ENCODE results near the gene ISX. TPM values are rescaled to one million over a fixed set of nuclear protein-coding genes. Genes with fewer than 3 reads are reported as not detected.
"Not testable (repeated sequence)": the region's sequence is repeated elsewhere in the genome, so short reads cannot be mapped to it uniquely, and the experiment has no call there.

ISX gene
- total RNA-seq = not detected

DNA sequence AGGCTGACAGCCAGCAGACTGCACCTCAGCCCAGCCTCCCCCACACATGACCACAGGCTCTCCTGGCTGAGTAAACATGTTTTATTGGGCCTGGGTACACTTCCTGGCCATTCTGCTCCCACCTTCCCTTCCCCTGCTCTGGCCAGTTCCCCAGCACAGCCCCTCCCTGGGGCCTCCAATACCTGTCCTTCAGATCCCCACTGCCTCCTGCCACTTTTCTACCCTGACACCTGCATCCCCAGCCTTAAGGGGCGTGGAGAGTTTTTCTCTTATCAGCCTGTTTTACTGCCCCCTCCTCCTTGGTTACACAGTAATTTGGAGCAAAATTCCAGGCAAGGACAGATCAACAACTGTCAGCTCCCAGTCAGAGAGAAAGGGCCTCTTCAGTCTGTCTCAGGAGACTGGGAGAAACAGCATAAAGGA lies at the start of gene ISX:
Gene ISX (plus strand): TSS at position 363 of the 423 bp plus-strand sequence. CDS start 930 bp downstream, outside the sequence.
- CTCF ChIA-PET = no interaction called here
- POLR2A ChIA-PET = no interaction called here

DNA sequence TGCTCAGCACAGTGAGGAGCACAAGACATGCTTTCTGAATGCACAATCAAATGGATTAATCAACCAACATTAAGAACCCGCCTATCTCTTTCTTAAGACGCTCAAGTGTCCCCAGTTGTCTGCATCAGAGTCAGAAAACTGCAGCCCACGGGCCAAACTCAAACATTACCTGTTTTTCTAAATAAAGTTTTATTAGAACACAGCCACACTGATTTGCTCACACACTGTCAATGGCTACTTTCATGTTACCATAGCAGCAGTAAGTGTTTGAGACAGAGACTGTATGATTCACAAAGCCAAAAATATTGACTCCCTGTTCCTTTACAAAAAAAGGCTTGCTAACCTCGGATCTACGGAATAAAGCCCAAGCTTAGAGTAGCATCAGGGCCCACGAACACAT lies 49.0 kb upstream of the ISX start:
- CTCF ChIA-PET = no interaction called here
- POLR2A ChIA-PET = no interaction called here

DNA sequence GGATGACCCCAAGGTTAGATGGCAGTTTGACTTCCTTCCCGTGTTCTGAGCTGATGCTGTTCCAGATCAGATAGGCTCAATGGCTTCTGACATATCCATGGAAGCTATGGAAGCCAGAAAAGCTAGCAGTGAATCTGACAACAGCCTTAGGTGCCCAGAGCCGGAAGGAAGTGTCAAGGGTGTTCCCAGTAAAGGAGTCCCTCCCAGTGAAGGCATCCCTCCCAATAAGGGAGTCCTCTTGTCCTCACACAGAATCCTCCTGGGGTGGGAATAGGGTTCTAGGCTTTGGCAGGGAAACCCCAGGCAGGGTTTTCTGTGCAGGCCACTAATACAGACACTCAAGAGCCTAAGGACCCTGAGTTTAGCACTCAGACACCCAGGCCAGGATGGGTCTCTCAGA lies 47.0 kb upstream of the ISX start:
- ChIA-PET POLR2A (no interaction called here), CTCF (no interaction called here)

DNA sequence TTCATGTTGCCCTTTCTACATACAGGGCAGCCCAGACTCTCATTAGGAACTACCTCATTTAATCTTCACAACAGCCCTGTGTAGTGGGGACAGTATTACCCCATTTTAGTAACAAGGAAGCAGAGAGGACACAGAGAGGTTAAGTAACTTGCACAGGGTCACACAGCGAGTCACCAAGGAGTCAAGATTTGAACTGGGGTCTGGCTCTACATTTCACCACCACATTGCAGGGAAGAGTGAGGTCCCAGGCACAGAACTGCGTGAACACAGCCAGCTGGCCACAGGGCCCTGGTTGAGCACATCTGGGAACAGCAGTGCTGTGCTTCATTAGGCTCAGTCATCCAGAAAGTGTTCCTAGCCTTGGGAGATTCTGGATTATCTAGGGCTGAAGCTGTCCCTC lies 45.4 kb upstream of the ISX start:
- POLR2A ChIA-PET = no interaction called here

DNA sequence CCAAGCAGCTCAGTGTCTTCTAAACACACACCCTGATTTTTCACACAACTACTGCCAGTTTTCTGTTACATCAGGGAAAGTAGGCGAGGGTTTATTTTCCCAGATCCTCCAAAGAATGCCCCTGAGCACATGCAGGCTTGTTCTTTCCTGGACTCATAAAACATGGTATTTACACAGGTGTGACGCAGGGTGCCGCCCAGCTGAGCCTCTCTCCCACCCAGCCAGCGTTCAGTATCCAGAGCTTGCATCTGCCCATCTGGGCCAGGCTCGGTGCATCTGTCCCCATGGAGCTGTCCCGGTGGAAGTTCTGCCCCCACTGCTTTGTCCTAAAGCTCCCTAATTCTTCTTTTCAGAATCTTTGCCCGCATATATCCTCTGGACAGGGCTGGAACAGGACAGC lies 44.8 kb upstream of the ISX start:
- ChIA-PET CTCF (interaction anchor here (0.7 kb wide), 1 partner anchor 13 kb away, joined by 3 read pairs; no protein-coding TSS in a partner anchor), POLR2A (no interaction called here)

More for the DNA sequence above, 45.4 kb upstream of the ISX start:
- CTCF ChIA-PET = no interaction called here

DNA sequence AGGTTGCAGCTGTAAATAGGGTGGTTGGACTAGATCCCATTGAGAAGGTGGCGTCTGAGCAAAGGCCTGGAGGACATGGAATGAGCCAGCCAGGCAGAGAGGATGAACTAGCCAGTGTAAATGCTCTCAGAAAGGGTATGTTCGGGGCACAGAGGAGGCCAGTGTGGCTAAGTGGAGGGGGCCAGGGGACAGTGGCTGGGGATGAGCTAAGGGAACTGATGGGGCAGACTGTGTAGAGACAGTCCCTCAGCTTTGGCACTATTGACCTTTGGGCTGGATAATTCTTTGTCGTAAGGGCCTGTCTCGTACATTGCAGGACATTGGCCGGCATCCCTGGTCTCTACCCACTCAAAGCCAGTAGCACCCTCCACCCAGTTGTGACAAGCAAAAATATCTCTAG lies 43.7 kb upstream of the ISX start:
- CTCF ChIA-PET = interaction anchor here (2.6 kb wide), 1 partner anchor 11 kb away, joined by 6 read pairs; no protein-coding TSS in a partner anchor
- POLR2A ChIA-PET = no interaction called here

DNA sequence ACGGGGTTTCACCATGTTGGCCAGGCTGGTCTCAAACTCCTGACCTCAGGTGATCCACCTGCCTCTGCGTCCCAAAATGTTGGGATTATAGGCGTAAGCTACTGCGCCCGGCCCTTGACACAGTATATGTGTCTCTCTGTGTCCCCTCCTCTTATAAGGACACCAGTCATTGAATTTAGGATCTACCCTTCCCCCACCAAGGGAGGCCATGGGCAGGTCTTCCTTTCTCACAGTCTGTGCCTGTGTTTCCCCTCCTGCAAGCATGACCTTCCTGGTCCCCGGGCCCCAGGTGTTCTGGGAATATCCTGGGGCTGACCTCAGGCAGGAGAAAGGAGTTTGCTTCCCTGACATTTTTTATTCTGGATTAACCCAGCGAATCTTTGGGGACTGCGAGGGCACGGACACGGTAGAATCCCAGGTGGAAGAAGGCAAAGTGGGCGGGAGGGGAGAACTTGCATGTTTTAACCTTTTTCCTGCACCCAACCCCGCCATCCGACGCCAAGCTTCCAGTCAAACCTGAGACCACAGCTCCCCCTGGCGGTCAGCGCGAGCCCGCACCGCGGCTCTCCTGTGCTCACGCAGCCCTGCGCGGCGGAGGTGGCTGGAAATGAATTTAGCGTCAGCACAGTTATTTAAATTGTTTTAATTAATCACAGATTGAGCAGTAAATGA lies 42.1 kb upstream of the ISX start:
- ChIA-PET POLR2A (no interaction called here), CTCF (interaction anchor here (0.6 to 2.6 kb wide), 4 partner anchors 8 to 20 kb away, joined by 3 to 6 read pairs (median 3); no protein-coding TSS in a partner anchor)

DNA sequence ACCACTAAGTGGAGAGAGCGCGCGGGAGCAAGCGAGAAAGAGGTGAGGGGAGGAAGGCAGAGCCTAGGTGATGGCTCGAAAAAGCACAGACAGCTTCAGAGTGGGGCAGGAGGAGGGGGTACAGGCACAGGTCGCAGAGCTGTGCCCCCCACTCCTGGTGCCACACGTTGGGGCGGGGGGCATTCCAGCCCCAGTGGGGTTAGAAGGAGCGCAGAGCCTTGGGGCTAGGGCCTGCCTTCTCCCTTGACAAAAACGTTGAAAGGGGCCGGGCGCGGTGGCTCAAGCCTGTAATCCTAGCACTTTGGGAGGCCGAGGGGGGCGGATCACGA lies 41.6 kb upstream of the ISX start:
- ChIA-PET CTCF (interaction anchor here (1.0 to 2.6 kb wide), 3 partner anchors 9 to 10 kb away, joined by 3 to 6 read pairs (median 3); no protein-coding TSS in a partner anchor), POLR2A (no interaction called here)

DNA sequence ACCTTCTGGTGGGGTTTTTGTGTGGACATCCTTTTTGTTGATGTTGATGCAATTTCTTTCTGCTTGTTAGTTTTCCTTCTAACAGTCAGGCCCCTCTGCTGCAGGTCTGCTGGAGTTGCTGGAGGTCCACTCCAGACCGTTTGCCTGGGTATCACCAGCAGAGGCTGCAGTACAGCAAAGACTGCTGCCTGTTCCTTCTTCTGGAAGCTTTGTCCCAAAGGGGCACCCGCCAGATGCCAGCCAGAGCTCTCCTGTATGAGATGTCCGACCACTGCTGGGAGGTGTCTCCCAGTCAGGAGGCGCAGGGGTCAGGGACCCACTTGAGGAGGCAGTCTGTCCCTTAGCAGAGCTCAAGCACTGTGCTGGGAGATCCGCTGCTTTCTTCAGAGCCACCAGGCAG lies 35.8 kb upstream of the ISX start:
- POLR2A ChIA-PET, CTCF ChIA-PET: not testable (repeated sequence)

DNA sequence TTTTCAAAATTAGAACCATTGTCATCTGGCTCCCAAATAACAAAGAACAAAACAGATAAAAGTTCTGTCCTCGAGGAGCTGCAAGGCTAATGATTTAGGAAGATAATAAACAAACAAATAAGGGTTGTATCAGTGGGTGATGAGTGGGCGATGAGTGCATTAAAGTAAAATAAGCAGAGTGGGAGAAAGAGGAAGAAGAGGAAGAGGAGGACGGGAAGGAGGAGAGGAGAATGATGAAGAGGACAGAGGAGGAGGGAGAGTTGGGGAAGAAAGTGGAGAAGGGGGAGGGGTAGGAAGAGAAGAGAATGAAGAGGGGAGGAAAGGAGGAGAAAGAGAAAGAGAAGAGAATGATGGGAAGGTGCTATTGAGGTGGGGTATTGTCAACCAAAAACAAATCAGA lies 33.4 kb upstream of the ISX start:
- ChIA-PET CTCF (interaction anchor here (2.1 kb wide), 1 partner anchor 9 kb away, joined by 6 read pairs; no protein-coding TSS in a partner anchor), POLR2A (no interaction called here)

DNA sequence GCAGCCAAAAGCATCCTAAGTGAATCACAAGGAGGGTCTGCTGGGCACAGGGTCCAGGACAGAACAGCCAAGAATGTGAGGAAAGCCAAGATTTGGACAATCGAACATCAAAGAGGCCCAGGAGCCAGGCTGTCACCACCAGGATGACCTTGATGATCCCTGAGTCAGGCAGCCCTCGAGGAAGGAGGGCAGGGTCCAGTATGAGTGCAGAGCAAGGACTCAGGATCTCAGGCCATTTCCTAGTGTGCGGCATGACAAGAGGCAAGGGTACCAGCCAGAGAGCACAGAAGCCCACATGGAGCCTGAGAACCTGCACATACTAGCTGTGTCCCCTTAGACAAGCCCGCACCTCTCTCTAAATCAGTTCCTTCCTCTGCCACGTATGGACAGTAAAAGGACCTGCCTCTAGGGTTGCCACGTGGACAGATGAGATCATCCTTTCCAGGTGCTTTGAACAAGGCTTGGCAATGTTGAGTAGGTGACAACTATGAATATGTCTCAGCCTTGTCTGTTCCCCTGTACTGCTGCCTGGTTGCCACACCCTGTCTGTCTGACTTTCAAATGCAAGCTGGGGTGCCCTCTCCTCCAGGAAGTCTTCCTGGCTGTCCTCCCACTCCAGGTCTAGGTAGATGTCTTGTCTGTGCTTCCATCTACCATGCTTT lies 32.2 kb upstream of the ISX start:
- ChIA-PET POLR2A (no interaction called here), CTCF (interaction anchor here (0.9 to 2.1 kb wide), 2 partner anchors 10 to 12 kb away, joined by 3 to 6 read pairs; no protein-coding TSS in a partner anchor)

DNA sequence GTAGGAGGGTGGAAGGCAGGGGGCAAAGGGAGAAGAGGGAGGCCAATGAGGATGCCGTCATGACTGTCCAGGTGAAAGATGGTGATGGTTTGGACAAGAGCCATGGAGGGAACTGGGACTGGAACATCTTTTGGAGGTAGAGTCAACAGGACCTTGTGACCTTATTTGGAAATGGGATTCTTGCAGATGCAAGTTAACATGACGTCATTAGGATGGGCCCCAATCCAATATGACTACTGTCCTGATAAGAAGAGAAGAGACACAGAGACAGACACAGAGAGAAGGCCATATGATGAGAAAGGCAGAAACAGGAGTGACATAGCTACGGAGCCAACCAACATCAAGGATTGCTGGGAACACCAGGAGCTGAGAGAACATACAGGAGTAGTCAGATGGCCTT lies 31.0 kb upstream of the ISX start:
- POLR2A ChIA-PET = no interaction called here
- CTCF ChIA-PET = interaction anchor here (0.9 to 2.1 kb wide), 2 partner anchors 11 to 13 kb away, joined by 3 to 6 read pairs; no protein-coding TSS in a partner anchor

DNA sequence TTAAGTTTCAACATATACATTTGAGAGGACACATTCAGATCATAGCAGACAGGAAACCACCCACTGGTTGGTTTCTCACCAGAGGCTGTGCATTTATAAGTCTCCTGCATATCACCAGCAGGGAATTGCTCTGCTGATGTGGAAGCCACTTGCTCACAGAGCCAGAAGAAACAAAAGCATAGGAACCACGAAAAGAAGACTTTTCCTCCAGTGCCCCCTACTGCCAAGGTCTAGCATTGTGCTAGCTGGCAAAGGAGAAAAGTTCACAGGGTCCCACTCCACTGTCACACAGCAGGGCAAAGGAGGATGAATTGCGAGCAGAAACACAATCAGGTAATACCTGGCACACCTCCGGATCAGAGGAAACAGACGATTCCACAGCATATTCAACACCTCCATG lies 28.9 kb upstream of the ISX start:
- POLR2A ChIA-PET = no interaction called here
- CTCF ChIA-PET = no interaction called here

DNA sequence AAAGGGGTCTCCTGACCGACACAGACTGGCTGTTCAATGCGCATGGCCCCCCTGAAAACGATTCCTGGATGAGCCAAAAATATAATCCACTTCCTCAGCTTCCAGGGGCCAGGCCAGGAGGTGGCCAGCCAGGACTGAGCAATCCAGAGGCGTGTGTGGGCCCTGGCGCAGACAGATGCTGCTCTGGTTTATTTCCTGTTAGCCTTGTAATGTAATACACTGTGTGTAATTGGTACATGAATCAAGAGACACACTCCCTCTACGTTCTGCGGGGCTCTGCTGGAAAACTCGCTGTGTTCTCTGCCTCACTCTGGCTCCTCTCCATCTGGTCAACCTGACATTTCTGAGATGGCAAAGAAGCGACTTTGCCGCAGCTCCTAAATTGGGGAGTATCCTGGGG lies 26.3 kb upstream of the ISX start:
- ChIA-PET CTCF (no interaction called here), POLR2A (no interaction called here)

DNA sequence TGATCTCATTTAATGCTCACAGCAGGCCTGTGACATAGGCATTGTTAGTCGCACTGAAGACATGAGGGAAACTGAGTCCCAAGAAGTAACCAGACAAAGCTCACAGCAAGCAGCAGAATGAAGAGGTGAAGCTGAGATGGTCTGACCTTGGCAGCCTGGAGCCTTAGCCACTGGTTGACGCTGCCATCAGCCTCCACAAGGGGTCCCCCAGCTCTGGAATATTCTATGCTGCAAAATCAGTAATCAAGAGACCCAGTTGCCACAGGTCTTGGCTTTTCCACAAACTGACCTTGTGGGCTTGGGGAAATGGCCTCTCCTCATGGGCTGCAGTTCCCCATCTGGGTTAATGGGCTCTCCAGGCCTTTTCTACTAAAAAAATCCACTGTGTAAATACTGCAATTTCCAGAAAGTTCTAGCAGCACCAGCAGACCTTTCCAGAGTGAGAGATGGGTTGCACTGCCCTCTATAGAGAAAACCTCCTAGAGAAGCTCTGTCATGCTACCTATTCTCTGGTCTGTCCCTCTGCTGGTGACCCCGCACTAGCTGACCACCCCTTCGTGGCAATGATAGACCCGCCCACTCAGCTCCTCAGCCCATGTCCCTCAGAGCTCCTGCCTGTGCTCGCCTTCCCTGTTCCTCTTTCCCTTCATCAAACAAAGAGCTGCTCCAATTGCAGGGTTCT lies 22.6 kb upstream of the ISX start:
- ChIA-PET POLR2A (no interaction called here), CTCF (interaction anchor here (1.2 kb wide), 1 partner anchor 107 kb away, joined by 4 read pairs; no protein-coding TSS in a partner anchor)

DNA sequence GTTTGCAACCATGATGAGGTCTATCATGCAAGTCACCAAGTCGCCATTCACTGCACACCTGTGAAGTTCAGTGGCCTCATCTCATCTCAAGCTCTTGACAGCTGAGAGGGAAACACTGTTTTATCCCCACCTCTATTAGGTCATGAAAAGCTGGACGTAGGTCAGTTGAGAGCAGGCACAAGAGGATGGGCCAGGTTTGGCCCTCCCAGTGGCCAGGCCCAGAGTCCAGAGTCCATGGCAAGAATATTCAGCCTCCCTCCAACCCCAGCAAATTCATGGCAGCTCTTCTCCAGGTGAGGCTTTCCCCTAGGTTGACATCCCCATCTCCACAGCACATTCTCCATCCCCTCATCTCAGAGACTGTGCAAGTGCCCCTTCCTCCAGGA lies 22.0 kb upstream of the ISX start:
- POLR2A ChIA-PET = no interaction called here
- CTCF ChIA-PET = interaction anchor here (1.2 kb wide), 1 partner anchor 107 kb away, joined by 4 read pairs; no protein-coding TSS in a partner anchor

DNA sequence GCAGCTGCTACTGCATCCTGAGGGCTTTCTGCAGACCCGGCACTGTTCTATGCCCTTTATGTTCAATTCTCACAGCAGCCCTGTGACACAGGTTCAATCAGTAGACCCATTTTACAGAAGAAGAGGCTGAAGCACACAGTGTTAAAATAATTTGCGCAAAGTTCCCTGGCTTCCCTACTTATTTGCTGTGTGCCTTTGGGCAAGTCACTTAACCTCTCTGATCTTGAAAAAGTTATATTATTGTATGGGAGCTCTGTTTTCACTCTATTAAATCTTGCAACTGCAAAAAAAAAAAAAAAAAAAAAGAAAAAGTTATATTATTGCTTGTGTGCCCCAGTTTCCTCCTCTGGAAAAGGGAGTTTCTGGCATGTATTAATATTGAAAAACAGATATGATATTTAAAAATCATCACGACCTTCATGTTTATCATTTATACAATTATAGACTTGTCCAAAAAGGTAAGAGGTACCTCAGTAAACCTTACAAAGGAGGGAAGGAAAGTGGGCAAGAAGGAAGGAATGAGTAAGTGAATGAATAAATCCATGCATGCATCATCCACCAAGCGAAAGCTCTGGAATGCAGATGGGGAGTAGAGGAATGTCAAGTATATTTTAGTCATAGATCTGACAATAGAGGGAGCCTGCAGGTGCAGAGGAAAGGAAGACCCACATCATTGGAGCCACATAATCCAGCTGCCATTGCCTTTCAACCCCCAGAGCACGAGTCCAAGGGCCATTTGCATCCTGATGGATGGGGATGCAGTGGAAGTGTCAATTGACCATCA lies 21.2 kb upstream of the ISX start:
- CTCF ChIA-PET = no interaction called here

DNA sequence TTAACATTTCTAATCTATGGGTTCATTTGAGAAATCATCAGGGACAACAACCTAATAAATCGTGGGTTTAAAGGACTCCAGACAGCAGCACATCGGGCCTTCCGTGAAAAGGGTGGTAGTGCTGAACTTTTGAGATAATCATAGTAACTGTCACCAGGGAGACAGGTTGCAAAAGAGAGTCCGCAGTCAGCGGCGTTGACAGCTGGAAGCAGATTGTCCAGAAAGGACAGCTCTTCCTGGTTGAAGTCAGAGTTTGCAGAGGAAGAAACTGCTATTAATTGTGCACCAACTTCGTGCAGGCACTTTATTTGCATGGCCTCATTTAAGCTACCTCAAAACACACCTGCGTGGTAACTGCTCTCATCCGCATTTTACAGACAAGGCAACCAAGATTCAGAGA lies 20.5 kb upstream of the ISX start:
- CTCF ChIA-PET = no interaction called here
- POLR2A ChIA-PET = no interaction called here

More for the DNA sequence above, 21.2 kb upstream of the ISX start:
- POLR2A ChIA-PET = no interaction called here

DNA sequence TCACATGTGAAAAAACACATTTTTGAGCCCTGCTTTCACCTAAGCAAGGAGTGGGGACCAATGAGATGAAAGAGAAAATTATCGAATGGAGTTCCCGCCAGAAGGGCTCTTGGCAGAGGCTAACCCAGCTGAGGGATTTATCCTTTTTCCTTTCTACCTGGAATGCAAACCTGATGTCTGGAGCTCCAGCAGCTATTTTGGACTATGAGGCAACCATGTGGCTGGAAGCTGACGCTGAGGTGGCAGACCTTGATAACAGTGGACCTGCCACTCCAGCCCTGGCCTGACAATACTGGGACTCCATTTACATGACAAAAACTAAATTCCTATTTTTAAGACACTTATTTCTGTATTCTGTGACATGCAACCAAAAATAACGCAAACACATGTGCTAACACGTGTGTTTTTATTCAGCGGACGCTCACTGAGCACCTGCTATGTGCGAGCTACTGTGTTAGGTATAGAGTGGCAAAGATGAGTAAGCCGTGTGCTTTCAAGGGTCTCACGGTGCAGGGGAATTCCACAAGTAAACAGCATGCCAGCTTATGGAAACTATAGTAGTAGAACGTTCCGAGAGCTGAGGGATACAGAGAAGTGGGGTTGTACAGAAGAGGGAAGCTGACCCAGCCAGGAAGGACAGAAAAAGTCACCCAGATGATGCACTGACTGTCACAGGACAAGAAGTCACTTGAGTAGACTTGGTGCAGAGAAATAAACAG lies 19.1 kb upstream of the ISX start:
- CTCF ChIA-PET = no interaction called here
- POLR2A ChIA-PET = no interaction called here

DNA sequence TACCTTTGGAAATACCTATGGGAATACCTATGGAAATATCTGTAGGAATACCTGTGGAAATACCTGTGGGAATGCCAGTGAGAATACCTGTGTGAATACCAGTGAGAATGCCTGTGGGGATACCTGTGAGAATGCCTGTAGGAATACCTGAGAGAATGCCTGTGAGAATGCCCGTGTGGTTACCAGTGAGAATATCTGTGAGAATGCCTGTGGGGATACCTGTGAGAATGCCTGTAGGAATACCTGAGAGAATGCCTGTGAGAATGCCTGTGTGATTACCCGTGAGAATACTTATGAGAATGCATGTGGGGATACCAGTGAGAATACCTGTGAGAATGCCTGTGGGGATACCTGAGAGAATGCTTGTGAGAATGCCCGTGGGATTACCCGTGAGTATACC lies 15.9 kb upstream of the ISX start:
- CTCF ChIA-PET, POLR2A ChIA-PET: not testable (repeated sequence)

All from activated CD8-positive, alpha-beta memory T cell treated with anti-CD3 and anti-CD28 coated beads for 36 hours (primary cell).